Measurements from ENCODE around the gene CORO2B.

GRCh38 chr15:68595260-68595564, 16.4 kb downstream of the CORO2B start:
- TF ChIP-seq, protein P1, sequence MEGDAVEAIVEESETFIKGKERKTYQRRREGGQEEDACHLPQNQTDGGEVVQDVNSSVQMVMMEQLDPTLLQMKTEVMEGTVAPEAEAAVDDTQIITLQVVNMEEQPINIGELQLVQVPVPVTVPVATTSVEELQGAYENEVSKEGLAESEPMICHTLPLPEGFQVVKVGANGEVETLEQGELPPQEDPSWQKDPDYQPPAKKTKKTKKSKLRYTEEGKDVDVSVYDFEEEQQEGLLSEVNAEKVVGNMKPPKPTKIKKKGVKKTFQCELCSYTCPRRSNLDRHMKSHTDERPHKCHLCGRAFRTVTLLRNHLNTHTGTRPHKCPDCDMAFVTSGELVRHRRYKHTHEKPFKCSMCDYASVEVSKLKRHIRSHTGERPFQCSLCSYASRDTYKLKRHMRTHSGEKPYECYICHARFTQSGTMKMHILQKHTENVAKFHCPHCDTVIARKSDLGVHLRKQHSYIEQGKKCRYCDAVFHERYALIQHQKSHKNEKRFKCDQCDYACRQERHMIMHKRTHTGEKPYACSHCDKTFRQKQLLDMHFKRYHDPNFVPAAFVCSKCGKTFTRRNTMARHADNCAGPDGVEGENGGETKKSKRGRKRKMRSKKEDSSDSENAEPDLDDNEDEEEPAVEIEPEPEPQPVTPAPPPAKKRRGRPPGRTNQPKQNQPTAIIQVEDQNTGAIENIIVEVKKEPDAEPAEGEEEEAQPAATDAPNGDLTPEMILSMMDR (IDR thresholded peaks at IDR 0.05; ENCODE audit: poor library complexity, severe bottlenecking), result no peak
- no peak for TF ChIP-seq EZH2 (IDR thresholded peaks at IDR 0.05; ENCODE audit: borderline replicate concordance, insufficient read depth, low read length, poor library complexity, severe bottlenecking)

All from neural cell (in vitro differentiated cells).